ENCODE measurements around the gene DPY19L3. TPM values are rescaled to one million over a fixed set of nuclear protein-coding genes. Genes with fewer than 3 reads are reported as not detected.

Gene DPY19L3
- total and polyA plus RNA-seq, 2 of the 4 experiments (the other 2 are of a cell fraction): 29.6 to 36.5 TPM

- Histone ChIP-seq H2BK15ac (ENCODE audit: low read depth, low read length) (no peak overlapping the region), H3K4me1 (ENCODE audit: control insufficient read depth, insufficient read depth, low read length) (peaks cover 2% of the 10 kb centered on the region; the same call in 1 of the 2 replicates), H2AK5ac (ENCODE audit: low read depth, low read length) (no peak overlapping the region), H3K9ac (ENCODE audit: low read depth, low read length) (no peak overlapping the region), H3K79me1 (ENCODE audit: low read depth in 1 of 2, low read length in 2 of 2) (peaks cover 4 to 6% of the 10 kb centered on the region in 2 experiments; a peak in 2 of 4 replicates), H4K5ac (ENCODE audit: low read depth, low read length) (no peak overlapping the region), H3K36me3 (ENCODE audit: control insufficient read depth, insufficient read depth, low read length) (peaks cover 11% of the 10 kb centered on the region), H3K27ac (ENCODE audit: insufficient read depth, low read length) (no peak overlapping the region), H3K4ac (ENCODE audit: low read depth, low read length) (no peak overlapping the region), H4K91ac (ENCODE audit: insufficient read depth, low read depth, low read length) (no peak overlapping the region), H3K14ac (replicated peaks; ENCODE audit: low read depth, low read length) (no peak overlapping the region), H4K8ac (ENCODE audit: low read depth in 2 of 2, low read length in 2 of 2) (no peak overlapping the region), H3K56ac (ENCODE audit: extremely low read depth, insufficient read depth, low read length) (no peak overlapping the region), H3K9me3 (ENCODE audit: control insufficient read depth, insufficient read depth, low read length) (no peaks in the 10 kb centered on the region), H2AK9ac (replicated peaks; ENCODE audit: low read depth, low read length, poor library complexity) (no peak overlapping the region), H2AFZ (replicated peaks; ENCODE audit: low read length, poor library complexity) (no peak overlapping the region), H3K18ac (ENCODE audit: low read depth, low read length) (no peak overlapping the region), H3K9me1 (ENCODE audit: insufficient read depth, low read length) (no peaks in the 10 kb centered on the region), H4K20me1 (ENCODE audit: insufficient read depth, low read length) (no peaks in the 10 kb centered on the region), H2BK120ac (ENCODE audit: low read depth, low read length) (no peak overlapping the region), H3K4me3 (ENCODE audit: insufficient read depth, low read depth, low read length) (no peak overlapping the region), H3K23ac (ENCODE audit: low read depth, low read length) (no peak overlapping the region), H3K4me2 (ENCODE audit: low read depth, low read length) (no peak overlapping the region), H2BK20ac (ENCODE audit: low read depth, low read length) (no peak overlapping the region), H2BK5ac (ENCODE audit: low read depth, low read length, poor library complexity, severe bottlenecking) (no peak overlapping the region), H3K27me3 (ENCODE audit: control insufficient read depth, insufficient read depth, low read length) (no peaks in the 10 kb centered on the region)
- ChIA-PET POLR2A (ENCODE audit: unreplicated experiment) (no interaction called here), CTCF (no interaction called here)
- TF ChIP-seq CHD1 (IDR thresholded peaks at IDR 0.05; ENCODE audit: low read depth, low read length): no peak
- no peak for TF ChIP-seq FOS (IDR thresholded peaks at IDR 0.05; ENCODE audit: low read depth, low read length)
- TF ChIP-seq MXI1 (IDR thresholded peaks at IDR 0.05; ENCODE audit: borderline replicate concordance, low read depth, low read length): no peak
- TF ChIP-seq POLR2A (IDR thresholded peaks at IDR 0.05; ENCODE audit: low read depth, low read length): no peak
- no peak for TF ChIP-seq RCOR1 (IDR thresholded peaks at IDR 0.05; ENCODE audit: insufficient replicate concordance, low read length)
- no peak for TF ChIP-seq RFX5 (IDR thresholded peaks at IDR 0.05; ENCODE audit: low read depth, low read length)
- no peak for TF ChIP-seq BHLHE40 (IDR thresholded peaks at IDR 0.05; ENCODE audit: low read depth, low read length)
- no peak for TF ChIP-seq USF2 (IDR thresholded peaks at IDR 0.05; ENCODE audit: low read depth, low read length)
- no peak for TF ChIP-seq ELK1 (IDR thresholded peaks at IDR 0.05; ENCODE audit: borderline replicate concordance, low read depth, low read length)
- no peak for TF ChIP-seq CEBPB (IDR thresholded peaks at IDR 0.05; ENCODE audit: low read depth, low read length)
- no peak for TF ChIP-seq MAFK (IDR thresholded peaks at IDR 0.05; ENCODE audit: low read depth, low read length)
- no peak for TF ChIP-seq MAZ (IDR thresholded peaks at IDR 0.05; ENCODE audit: borderline replicate concordance, low read depth, low read length)
- no peak for TF ChIP-seq SMC3 (IDR thresholded peaks at IDR 0.05; ENCODE audit: low read depth, low read length)
- intact Hi-C loops (cut with micrococcal nuclease) (no loop called here), dilution Hi-C loops (cut with HindIII; ENCODE audit: low sequenced_read_pairs, unreplicated experiment) (no loop called here), in situ Hi-C loops (cut with MboI; ENCODE audit: low sequenced_read_pairs) (no loop called here)
- no TSS peak for BruUV-seq (replicated peaks)
- no peak for ATAC-seq (ENCODE audit: low read depth)
- no CpG with 5 or more reads among the region's 3 CpGs for WGBS, 2 experiments (ENCODE audit: extremely low coverage in 2 of 2, insufficient read length in 1 of 2)
- no peak for DNase-seq
Observed at GRCh38 chr19:32388393-32388855, 17.1 kb upstream of the DPY19L3 start.

Measured in IMR-90 (cell line).